CD4-positive, alpha-beta T cell (primary cell): ENCODE results near the gene SMC1A. TPM values are rescaled to one million over a fixed set of nuclear protein-coding genes. Genes with fewer than 3 reads are reported as not detected.

Experiments used
- ATAC-seq: fragments of 200-7000 bp; cut with Tn5 transposase; one replicate; pipeline ENCODE4 v1.10.0; 2022; ENCODE audit warnings: mild to moderate bottlenecking; ENCODE audit not compliant: poor library complexity
- CTCF ChIA-PET: fragments of 350-600 bp; sonication (Branson Sonifier 250); formaldehyde crosslinking; loops from one replicate; lab custom pipeline; 2021; ENCODE audit warnings: antibody characterized with exemption, inconsistent platforms; lab: Charles Lee
- POLR2A ChIA-PET: fragments of 350-600 bp; sonication (Branson Sonifier 250); formaldehyde crosslinking; loops from one replicate; lab custom pipeline; 2021; ENCODE audit warnings: antibody characterized with exemption, inconsistent platforms; lab: Charles Lee
- DNase-seq, 14 experiments: peaks; one replicate each; pipeline ENCODE4 v3.0.0-alpha.2; 2013 to 2020; ENCODE audit warnings: mixed read lengths in 2 of 14
- H3K27ac ChIP-seq, 2 donors: one replicate each; pipeline versions ENCODE4 v1.5.1 to v1.7.0; 2013; ENCODE audit warnings: low read length in 2 of 2, low read depth in 1 of 2, mild to moderate bottlenecking in 1 of 2
- H3K27me3 ChIP-seq, 2 experiments: 1 replicate in 1 of 2; 2 replicates in 1 of 2; pipeline versions ENCODE4 v1.6.1 to v1.7.0; 2013; ENCODE audit warnings: low read length in 2 of 2, control low read depth in 1 of 2, mild to moderate bottlenecking in 1 of 2, moderate library complexity in 1 of 2; ENCODE audit not compliant: insufficient read depth in 2 of 2, control insufficient read depth in 1 of 2
- H3K36me3 ChIP-seq: one replicate; pipeline ENCODE4 v1.6.1; 2013; ENCODE audit warnings: low read length, control low read depth; ENCODE audit not compliant: insufficient read depth
- H3K4me1 ChIP-seq: one replicate; pipeline ENCODE4 v1.6.1; 2013; ENCODE audit warnings: low read length, control low read depth; ENCODE audit not compliant: insufficient read depth
- H3K4me3 ChIP-seq: one replicate; pipeline ENCODE4 v1.5.1; 2013; ENCODE audit warnings: mild to moderate bottlenecking, low read length, moderate library complexity
- H3K9me3 ChIP-seq, 2 experiments: 1 replicate in 1 of 2; 2 replicates in 1 of 2; pipeline versions ENCODE4 v1.6.1 to v1.7.0; 2013; ENCODE audit warnings: low read length in 2 of 2, mild to moderate bottlenecking in 2 of 2, control low read depth in 1 of 2, moderate library complexity in 1 of 2; ENCODE audit not compliant: control insufficient read depth in 1 of 2, insufficient read depth in 1 of 2
- H3K27ac Mint-ChIP-seq: one replicate; pipeline ENCODE4 v1.8.0; 2020; ENCODE audit warnings: mixed read lengths
- H3K27me3 Mint-ChIP-seq: one replicate; pipeline ENCODE4 v1.8.0; 2021; ENCODE audit warnings: mixed read lengths
- H3K36me3 Mint-ChIP-seq: one replicate; pipeline ENCODE4 v1.8.0; 2021; ENCODE audit warnings: low read depth, mixed read lengths
- H3K4me1 Mint-ChIP-seq: one replicate; pipeline ENCODE4 v1.8.0; 2021; ENCODE audit warnings: low read depth, mixed read lengths
- H3K4me3 Mint-ChIP-seq: one replicate; pipeline ENCODE4 v1.8.0; 2020; ENCODE audit warnings: mild to moderate bottlenecking, mixed read lengths
- H3K9me3 Mint-ChIP-seq: one replicate; pipeline ENCODE4 v1.8.0; 2020; ENCODE audit warnings: mixed read lengths
- intact Hi-C, 2 experiments: fragments of 100-400 bp; cut with DNase I in 1 of 2; cut with micrococcal nuclease in 1 of 2; formaldehyde crosslinking; loops; one replicate each; pipeline versions ENCODE4 v1.15.1 to v1.9.0; 2023 to 2025; cut with DNase I, micrococcal nuclease
- total RNA-seq, 174 experiments: library from RNA in 2 of 174; stranded (reverse) in 2 of 174; gene quantifications; one replicate each; pipeline ENCODE4 v1.2.3 and lab custom pipeline; 2021 to 2026
- TF ChIP-seq, protein P1 (sequence below): fragments of 200-600 bp; IDR thresholded peaks from one replicate; pipeline ENCODE4 v1.8.0; 2022; ENCODE audit warnings: antibody characterized with exemption, mild to moderate bottlenecking

SMC1A gene
- total RNA-seq, 2 experiments from 2014 or later, result 25.5 to 28.6 TPM

DNA sequence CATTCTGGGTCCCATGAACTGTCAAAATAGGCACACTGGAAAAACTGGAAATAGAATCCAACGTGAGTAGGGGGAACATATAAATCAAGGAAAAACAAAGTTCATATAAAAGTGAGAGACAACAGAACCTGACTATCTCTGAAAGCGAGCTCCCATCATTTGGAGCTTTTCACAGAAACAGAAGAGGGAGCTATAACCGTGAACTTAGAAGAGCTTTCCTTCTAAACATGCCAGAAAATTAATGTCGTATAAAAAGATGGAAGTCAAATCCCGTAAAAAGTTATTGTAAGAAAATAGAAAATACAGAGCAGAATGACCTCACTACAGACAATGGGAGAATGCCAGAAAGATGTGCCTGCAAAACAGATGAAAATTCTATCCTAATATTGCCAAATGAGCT, 35.6 kb upstream of the SMC1A start:
- Histone ChIP-seq H3K4me3 (no peak overlapping the region), H3K36me3 (no peaks in the 10 kb centered on the region), H3K27ac (no peak overlapping the region), H3K9me3 (no peaks in the 10 kb centered on the region), H3K4me1 (no peaks in the 10 kb centered on the region), H3K27me3 (no peaks in the 10 kb centered on the region)
- no peaks in the 10 kb centered on the region for H3K36me3 Mint-ChIP-seq
- H3K4me1 Mint-ChIP-seq, result no peaks in the 10 kb centered on the region
- intact Hi-C loops, result no loop called here
- DNase-seq (no peak), ATAC-seq (no peak)
- ChIA-PET POLR2A (no interaction called here), CTCF (no interaction called here)
- no peaks in the 10 kb centered on the region for H3K9me3 Mint-ChIP-seq
- no peak overlapping the region for H3K27ac Mint-ChIP-seq
- no peak overlapping the region for H3K4me3 Mint-ChIP-seq
- TF ChIP-seq, protein P1, sequence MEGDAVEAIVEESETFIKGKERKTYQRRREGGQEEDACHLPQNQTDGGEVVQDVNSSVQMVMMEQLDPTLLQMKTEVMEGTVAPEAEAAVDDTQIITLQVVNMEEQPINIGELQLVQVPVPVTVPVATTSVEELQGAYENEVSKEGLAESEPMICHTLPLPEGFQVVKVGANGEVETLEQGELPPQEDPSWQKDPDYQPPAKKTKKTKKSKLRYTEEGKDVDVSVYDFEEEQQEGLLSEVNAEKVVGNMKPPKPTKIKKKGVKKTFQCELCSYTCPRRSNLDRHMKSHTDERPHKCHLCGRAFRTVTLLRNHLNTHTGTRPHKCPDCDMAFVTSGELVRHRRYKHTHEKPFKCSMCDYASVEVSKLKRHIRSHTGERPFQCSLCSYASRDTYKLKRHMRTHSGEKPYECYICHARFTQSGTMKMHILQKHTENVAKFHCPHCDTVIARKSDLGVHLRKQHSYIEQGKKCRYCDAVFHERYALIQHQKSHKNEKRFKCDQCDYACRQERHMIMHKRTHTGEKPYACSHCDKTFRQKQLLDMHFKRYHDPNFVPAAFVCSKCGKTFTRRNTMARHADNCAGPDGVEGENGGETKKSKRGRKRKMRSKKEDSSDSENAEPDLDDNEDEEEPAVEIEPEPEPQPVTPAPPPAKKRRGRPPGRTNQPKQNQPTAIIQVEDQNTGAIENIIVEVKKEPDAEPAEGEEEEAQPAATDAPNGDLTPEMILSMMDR, result no peak
- peaks cover 5% of the 10 kb centered on the region for H3K27me3 Mint-ChIP-seq

DNA sequence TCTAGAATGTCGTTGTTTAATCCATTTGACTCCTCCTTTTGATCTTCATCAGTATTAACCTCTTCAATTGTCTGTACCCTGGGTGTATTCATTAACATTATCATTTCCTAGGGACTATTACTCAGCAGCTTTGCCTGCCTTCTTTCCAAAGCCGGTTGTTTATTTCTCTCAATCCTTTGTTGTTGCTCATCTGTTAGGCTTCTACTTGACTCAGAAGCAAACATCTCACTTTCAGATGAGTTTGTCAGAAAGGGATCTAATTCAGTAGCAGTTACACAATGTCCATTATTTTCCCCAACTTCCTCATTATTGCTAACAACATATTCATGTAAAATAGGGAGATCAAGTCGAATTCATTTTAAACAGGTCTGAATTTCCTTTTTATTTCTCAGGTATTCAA, 33.8 kb upstream of the SMC1A start:
- no peaks in the 10 kb centered on the region for H3K36me3 Mint-ChIP-seq
- TF ChIP-seq, protein P1, result no peak
- no peaks in the 10 kb centered on the region for H3K9me3 Mint-ChIP-seq
- peaks cover 5% of the 10 kb centered on the region for H3K27me3 Mint-ChIP-seq
- H3K27ac Mint-ChIP-seq, result no peak overlapping the region
- Histone ChIP-seq H3K36me3 (no peaks in the 10 kb centered on the region), H3K9me3 (no peaks in the 10 kb centered on the region), H3K27ac (no peak overlapping the region), H3K4me1 (no peaks in the 10 kb centered on the region), H3K4me3 (no peak overlapping the region), H3K27me3 (no peaks in the 10 kb centered on the region)
- ChIA-PET CTCF (no interaction called here), POLR2A (no interaction called here)
- no peak for ATAC-seq
- no peaks in the 10 kb centered on the region for H3K4me1 Mint-ChIP-seq
- H3K4me3 Mint-ChIP-seq, result no peak overlapping the region
- intact Hi-C loops, result no loop called here
- no peak for DNase-seq

DNA sequence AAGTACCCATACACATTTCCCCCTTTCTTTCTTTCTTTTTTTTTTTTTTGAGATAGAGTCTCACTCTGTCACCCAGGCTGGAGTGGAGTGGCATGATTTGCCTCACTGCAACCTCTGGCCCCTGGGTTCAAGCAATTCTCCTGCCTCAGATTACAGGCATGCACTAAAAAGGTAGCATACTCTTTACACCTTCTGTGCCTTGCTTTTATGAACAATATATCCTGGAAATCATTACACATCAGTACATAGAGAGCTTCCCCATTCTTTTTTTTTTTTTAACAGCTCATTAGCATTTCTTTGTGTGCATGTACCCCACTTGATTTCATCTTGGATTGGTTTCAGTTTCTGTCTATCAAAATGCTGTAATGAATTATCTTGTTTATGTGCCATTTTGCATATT, 30.4 kb upstream of the SMC1A start:
- DNase-seq, result no peak
- no peak overlapping the region for H3K27ac Mint-ChIP-seq
- no peak overlapping the region for H3K4me3 ChIP-seq
- H3K27ac ChIP-seq, result no peak overlapping the region
- ChIA-PET POLR2A (no interaction called here), CTCF (no interaction called here)
- no peak for ATAC-seq
- H3K27me3 ChIP-seq, result no peaks in the 10 kb centered on the region
- TF ChIP-seq, protein P1, result no peak
- no peaks in the 10 kb centered on the region for H3K4me1 ChIP-seq
- intact Hi-C loops, result no loop called here
- no peaks in the 10 kb centered on the region for H3K9me3 ChIP-seq
- H3K4me1 Mint-ChIP-seq, result no peaks in the 10 kb centered on the region
- H3K27me3 Mint-ChIP-seq, result peaks cover 5% of the 10 kb centered on the region
- no peaks in the 10 kb centered on the region for H3K36me3 Mint-ChIP-seq
- no peaks in the 10 kb centered on the region for H3K36me3 ChIP-seq
- H3K4me3 Mint-ChIP-seq, result no peak overlapping the region
- H3K9me3 Mint-ChIP-seq, result no peaks in the 10 kb centered on the region
